ENCODE results near the gene NGFR. TPM values are rescaled to one million over a fixed set of nuclear protein-coding genes. Genes with fewer than 3 reads are reported as not detected.

Gene NGFR
- polyA plus RNA-seq, 4 donors: 0.54 to 22.8 (median 2.8) TPM; not detected in 1

DNA sequence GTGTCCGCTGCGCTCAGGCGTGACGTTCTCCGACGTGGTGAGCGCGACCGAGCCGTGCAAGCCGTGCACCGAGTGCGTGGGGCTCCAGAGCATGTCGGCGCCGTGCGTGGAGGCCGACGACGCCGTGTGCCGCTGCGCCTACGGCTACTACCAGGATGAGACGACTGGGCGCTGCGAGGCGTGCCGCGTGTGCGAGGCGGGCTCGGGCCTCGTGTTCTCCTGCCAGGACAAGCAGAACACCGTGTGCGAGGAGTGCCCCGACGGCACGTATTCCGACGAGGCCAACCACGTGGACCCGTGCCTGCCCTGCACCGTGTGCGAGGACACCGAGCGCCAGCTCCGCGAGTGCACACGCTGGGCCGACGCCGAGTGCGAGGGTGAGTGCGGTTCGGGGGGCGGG, 11.2 kb downstream of the NGFR start:
- FAIRE-seq (no peak), DNase-seq (no peak)
- Histone ChIP-seq H3K36me3 (ENCODE audit: control insufficient read depth in 3 of 3, insufficient read depth in 2 of 3, low read depth in 1 of 3, low read length in 3 of 3) (peaks cover 0 to 5% (median 0%) of the 10 kb centered on the region in 3 donors), H3K9me3 (ENCODE audit: control insufficient read depth in 2 of 2, insufficient read depth in 1 of 2, low read depth in 1 of 2, low read length in 1 of 2) (no peaks in the 10 kb centered on the region), H3K27me3 (ENCODE audit: control insufficient read depth in 3 of 3, insufficient read depth in 3 of 3, low read length in 3 of 3) (peaks cover 0 to 36% (median 3%) of the 10 kb centered on the region in 3 donors), H3K27ac (ENCODE audit: low read depth in 1 of 3, low read length in 2 of 3) (no peak overlapping the region), H3K4me3 (ENCODE audit: low read depth in 1 of 3, low read length in 3 of 3) (no peak overlapping the region), H3K4me1 (ENCODE audit: control insufficient read depth in 3 of 3, insufficient read depth in 2 of 3, low read depth in 1 of 3, low read length in 2 of 3) (no peaks in the 10 kb centered on the region)
- 91 to 95% (median 92%) methylated on average over 49 to 57 of the region's 57 CpGs for WGBS, 3 donors

DNA sequence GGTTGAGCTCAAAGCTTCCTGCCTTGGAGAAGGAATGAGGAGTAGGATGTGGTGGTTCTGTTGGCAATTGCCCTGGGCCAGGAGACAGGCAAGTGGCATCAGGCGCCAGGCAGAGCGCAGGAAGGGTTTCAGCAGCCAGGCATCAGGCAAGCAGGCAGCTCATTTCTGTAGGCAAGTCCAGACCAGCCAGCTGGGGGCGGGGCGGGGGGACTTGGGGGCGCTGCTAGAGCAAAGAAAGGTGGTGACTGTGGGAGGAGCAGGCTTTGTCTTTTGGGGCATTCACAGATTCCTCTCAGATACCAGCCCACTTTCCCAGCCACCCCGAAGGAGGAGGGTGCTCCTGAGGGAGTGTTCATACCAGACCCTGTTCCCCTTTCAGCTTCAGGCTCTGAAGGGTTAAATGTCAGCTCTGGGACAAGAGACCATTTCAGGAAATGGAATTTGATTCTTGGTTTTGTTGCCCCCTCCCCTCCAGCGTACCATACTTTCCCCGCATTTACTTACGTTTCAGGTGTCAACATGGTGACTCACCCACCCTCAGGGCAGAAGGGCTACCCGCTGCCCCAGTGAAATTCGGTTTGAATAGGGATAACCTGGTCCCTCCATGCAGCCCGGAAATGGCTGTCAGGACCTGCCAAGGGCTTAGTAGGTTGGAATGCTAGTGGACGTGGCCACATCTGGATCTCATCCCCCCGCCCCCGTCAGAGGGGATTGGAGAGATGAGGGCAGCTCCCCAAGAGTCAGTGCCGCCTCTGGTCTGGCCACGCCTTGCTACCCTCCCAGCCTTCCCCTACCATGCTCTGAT, 13.2 kb downstream of the NGFR start:
- peaks cover 0 to 5% (median 0%) of the 10 kb centered on the region in 3 donors for H3K36me3 ChIP-seq (ENCODE audit: control insufficient read depth in 3 of 3, insufficient read depth in 2 of 3, low read depth in 1 of 3, low read length in 3 of 3)
- no peaks in the 10 kb centered on the region for H3K9me3 ChIP-seq (ENCODE audit: control insufficient read depth in 2 of 2, insufficient read depth in 1 of 2, low read depth in 1 of 2, low read length in 1 of 2)
- FAIRE-seq: no peak
- H3K4me3 ChIP-seq (ENCODE audit: low read depth in 1 of 3, low read length in 3 of 3): no peak overlapping the region
- H3K4me1 ChIP-seq (ENCODE audit: control insufficient read depth in 3 of 3, insufficient read depth in 2 of 3, low read depth in 1 of 3, low read length in 2 of 3): no peaks in the 10 kb centered on the region
- peaks cover 0 to 29% (median 2%) of the 10 kb centered on the region in 3 donors for H3K27me3 ChIP-seq (ENCODE audit: control insufficient read depth in 3 of 3, insufficient read depth in 3 of 3, low read length in 3 of 3)
- 22 to 43% (median 28%) methylated on average over 17 of the region's 17 CpGs for WGBS, 3 donors
- no peak overlapping the region for H3K27ac ChIP-seq (ENCODE audit: low read depth in 1 of 3, low read length in 2 of 3)
- no peak for DNase-seq

GRCh38 chr17:49508866-49509587, 13.9 kb downstream of the NGFR start:
- Histone ChIP-seq H3K4me1 (ENCODE audit: control insufficient read depth in 3 of 3, insufficient read depth in 2 of 3, low read depth in 1 of 3, low read length in 2 of 3) (no peaks in the 10 kb centered on the region), H3K36me3 (ENCODE audit: control insufficient read depth in 3 of 3, insufficient read depth in 2 of 3, low read depth in 1 of 3, low read length in 3 of 3) (peaks cover 0 to 5% (median 0%) of the 10 kb centered on the region in 3 donors), H3K27me3 (ENCODE audit: control insufficient read depth in 3 of 3, insufficient read depth in 3 of 3, low read length in 3 of 3) (peaks cover 0 to 26% (median 2%) of the 10 kb centered on the region in 3 donors), H3K4me3 (ENCODE audit: low read depth in 1 of 3, low read length in 3 of 3) (no peak overlapping the region), H3K9me3 (ENCODE audit: control insufficient read depth in 2 of 2, insufficient read depth in 1 of 2, low read depth in 1 of 2, low read length in 1 of 2) (no peaks in the 10 kb centered on the region), H3K27ac (ENCODE audit: low read depth in 1 of 3, low read length in 2 of 3) (no peak overlapping the region)
- FAIRE-seq: no peak
- DNase-seq: no peak
- WGBS, 3 donors: 52 to 66% (median 55%) methylated on average over 8 of the region's 8 CpGs

DNA sequence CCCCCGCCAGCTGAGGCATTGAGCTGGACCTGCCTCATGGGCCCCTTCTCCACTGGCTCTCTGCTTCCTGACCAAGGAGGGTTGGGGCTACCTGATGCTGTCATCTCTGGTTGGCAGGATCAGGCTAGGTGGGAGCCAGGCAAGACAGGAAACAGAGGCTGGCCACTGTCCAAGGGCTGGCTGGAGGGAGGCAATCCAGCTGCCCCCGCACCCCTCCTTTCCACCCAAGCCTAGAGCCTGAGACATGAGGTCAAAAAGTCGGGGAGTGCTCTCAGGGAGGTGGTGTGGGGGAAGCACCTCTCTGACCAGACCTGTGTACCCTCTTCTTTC, 14.5 kb downstream of the NGFR start:
- Histone ChIP-seq H3K27me3 (ENCODE audit: control insufficient read depth in 3 of 3, insufficient read depth in 3 of 3, low read length in 3 of 3) (peaks cover 0 to 26% (median 2%) of the 10 kb centered on the region in 3 donors), H3K4me3 (ENCODE audit: low read depth in 1 of 3, low read length in 3 of 3) (no peak overlapping the region), H3K36me3 (ENCODE audit: control insufficient read depth in 3 of 3, insufficient read depth in 2 of 3, low read depth in 1 of 3, low read length in 3 of 3) (peaks cover 0 to 5% (median 0%) of the 10 kb centered on the region in 3 donors), H3K9me3 (ENCODE audit: control insufficient read depth in 2 of 2, insufficient read depth in 1 of 2, low read depth in 1 of 2, low read length in 1 of 2) (no peaks in the 10 kb centered on the region), H3K27ac (ENCODE audit: low read depth in 1 of 3, low read length in 2 of 3) (no peak overlapping the region), H3K4me1 (ENCODE audit: control insufficient read depth in 3 of 3, insufficient read depth in 2 of 3, low read depth in 1 of 3, low read length in 2 of 3) (peaks cover 0 to 1% (median 0%) of the 10 kb centered on the region in 3 donors)
- DNase-seq (no peak), FAIRE-seq (no peak)
- WGBS, 3 donors: 75 to 88% (median 84%) methylated on average over 3 of the region's 3 CpGs

DNA sequence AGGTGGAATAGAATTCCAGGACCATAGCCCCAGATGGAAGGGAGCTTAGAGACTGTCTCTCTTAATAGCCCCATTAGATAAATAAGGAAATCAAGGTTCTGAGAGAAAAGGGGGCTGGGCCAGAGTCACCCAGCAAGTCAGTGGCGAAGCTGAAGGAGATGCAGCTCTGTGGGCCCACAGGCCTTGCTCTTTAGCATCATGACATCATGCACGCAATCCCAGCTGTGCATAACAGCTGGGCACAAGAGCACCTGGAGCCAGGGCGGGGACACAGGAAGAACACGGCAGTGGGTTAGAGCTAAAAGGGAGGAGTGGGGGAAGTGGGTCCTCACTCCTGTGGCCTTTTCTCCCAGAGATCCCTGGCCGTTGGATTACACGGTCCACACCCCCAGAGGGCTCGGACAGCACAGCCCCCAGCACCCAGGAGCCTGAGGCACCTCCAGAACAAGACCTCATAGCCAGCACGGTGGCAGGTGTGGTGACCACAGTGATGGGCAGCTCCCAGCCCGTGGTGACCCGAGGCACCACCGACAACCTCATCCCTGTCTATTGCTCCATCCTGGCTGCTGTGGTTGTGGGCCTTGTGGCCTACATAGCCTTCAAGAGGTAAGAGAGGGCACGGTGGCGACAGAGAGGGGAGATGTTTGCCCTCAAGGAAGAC, 15.1 kb downstream of the NGFR start:
- Histone ChIP-seq H3K36me3 (ENCODE audit: control insufficient read depth in 3 of 3, insufficient read depth in 2 of 3, low read depth in 1 of 3, low read length in 3 of 3) (peaks cover 0 to 5% (median 0%) of the 10 kb centered on the region in 3 donors), H3K4me1 (ENCODE audit: control insufficient read depth in 3 of 3, insufficient read depth in 2 of 3, low read depth in 1 of 3, low read length in 2 of 3) (peaks cover 0 to 8% (median 0%) of the 10 kb centered on the region in 3 donors), H3K9me3 (ENCODE audit: control insufficient read depth in 2 of 2, insufficient read depth in 1 of 2, low read depth in 1 of 2, low read length in 1 of 2) (no peaks in the 10 kb centered on the region), H3K4me3 (ENCODE audit: low read depth in 1 of 3, low read length in 3 of 3) (no peak overlapping the region), H3K27me3 (ENCODE audit: control insufficient read depth in 3 of 3, insufficient read depth in 3 of 3, low read length in 3 of 3) (peaks cover 0 to 26% (median 2%) of the 10 kb centered on the region in 3 donors), H3K27ac (ENCODE audit: low read depth in 1 of 3, low read length in 2 of 3) (no peak overlapping the region)
- 73 to 83% (median 79%) methylated on average over 13 of the region's 13 CpGs for WGBS, 3 donors
- DNase-seq (no peak), FAIRE-seq (no peak)

GRCh38 chr17:49510720-49511110, 15.6 kb downstream of the NGFR start:
- Histone ChIP-seq H3K27ac (ENCODE audit: low read depth in 1 of 3, low read length in 2 of 3) (no peak overlapping the region), H3K27me3 (ENCODE audit: control insufficient read depth in 3 of 3, insufficient read depth in 3 of 3, low read length in 3 of 3) (peaks cover 0 to 26% (median 2%) of the 10 kb centered on the region in 3 donors), H3K4me1 (ENCODE audit: control insufficient read depth in 3 of 3, insufficient read depth in 2 of 3, low read depth in 1 of 3, low read length in 2 of 3) (peaks cover 0 to 13% (median 0%) of the 10 kb centered on the region in 3 donors), H3K9me3 (ENCODE audit: control insufficient read depth in 2 of 2, insufficient read depth in 1 of 2, low read depth in 1 of 2, low read length in 1 of 2) (no peaks in the 10 kb centered on the region), H3K36me3 (ENCODE audit: control insufficient read depth in 3 of 3, insufficient read depth in 2 of 3, low read depth in 1 of 3, low read length in 3 of 3) (peaks cover 0 to 5% (median 0%) of the 10 kb centered on the region in 3 donors), H3K4me3 (ENCODE audit: low read depth in 1 of 3, low read length in 3 of 3) (no peak overlapping the region)
- 57 to 83% (median 71%) methylated on average over 4 to 5 of the region's 5 CpGs for WGBS, 3 donors
- no peak for DNase-seq
- FAIRE-seq: no peak

DNA sequence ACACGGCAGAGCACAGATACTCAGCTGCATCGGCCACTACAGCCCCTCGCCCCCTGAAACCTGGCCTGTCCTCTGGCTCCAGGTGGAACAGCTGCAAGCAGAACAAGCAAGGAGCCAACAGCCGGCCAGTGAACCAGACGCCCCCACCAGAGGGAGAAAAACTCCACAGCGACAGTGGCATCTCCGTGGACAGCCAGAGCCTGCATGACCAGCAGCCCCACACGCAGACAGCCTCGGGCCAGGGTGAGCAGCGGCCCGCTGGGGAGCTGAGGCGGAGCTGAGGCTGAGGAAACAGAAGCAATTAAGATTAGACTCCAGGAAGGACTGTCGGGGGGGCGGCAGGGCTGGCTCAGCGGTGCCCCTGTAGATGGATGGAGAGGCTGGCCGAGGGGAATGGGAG, 16.7 kb downstream of the NGFR start:
- no peak overlapping the region for H3K27ac ChIP-seq (ENCODE audit: low read depth in 1 of 3, low read length in 2 of 3)
- H3K4me1 ChIP-seq (ENCODE audit: control insufficient read depth in 3 of 3, insufficient read depth in 2 of 3, low read depth in 1 of 3, low read length in 2 of 3): peaks cover 0 to 17% (median 0%) of the 10 kb centered on the region in 3 donors
- DNase-seq (no peak), FAIRE-seq (no peak)
- H3K36me3 ChIP-seq (ENCODE audit: control insufficient read depth in 3 of 3, insufficient read depth in 2 of 3, low read depth in 1 of 3, low read length in 3 of 3): peaks cover 0 to 4% (median 0%) of the 10 kb centered on the region in 3 donors
- 67 to 82% (median 80%) methylated on average over 16 of the region's 16 CpGs for WGBS, 3 donors
- no peak overlapping the region for H3K4me3 ChIP-seq (ENCODE audit: low read depth in 1 of 3, low read length in 3 of 3)
- no peaks in the 10 kb centered on the region for H3K9me3 ChIP-seq (ENCODE audit: control insufficient read depth in 2 of 2, insufficient read depth in 1 of 2, low read depth in 1 of 2, low read length in 1 of 2)
- H3K27me3 ChIP-seq (ENCODE audit: control insufficient read depth in 3 of 3, insufficient read depth in 3 of 3, low read length in 3 of 3): peaks cover 0 to 26% (median 2%) of the 10 kb centered on the region in 3 donors
